ENCODE data around the gene EP300.

DNA sequence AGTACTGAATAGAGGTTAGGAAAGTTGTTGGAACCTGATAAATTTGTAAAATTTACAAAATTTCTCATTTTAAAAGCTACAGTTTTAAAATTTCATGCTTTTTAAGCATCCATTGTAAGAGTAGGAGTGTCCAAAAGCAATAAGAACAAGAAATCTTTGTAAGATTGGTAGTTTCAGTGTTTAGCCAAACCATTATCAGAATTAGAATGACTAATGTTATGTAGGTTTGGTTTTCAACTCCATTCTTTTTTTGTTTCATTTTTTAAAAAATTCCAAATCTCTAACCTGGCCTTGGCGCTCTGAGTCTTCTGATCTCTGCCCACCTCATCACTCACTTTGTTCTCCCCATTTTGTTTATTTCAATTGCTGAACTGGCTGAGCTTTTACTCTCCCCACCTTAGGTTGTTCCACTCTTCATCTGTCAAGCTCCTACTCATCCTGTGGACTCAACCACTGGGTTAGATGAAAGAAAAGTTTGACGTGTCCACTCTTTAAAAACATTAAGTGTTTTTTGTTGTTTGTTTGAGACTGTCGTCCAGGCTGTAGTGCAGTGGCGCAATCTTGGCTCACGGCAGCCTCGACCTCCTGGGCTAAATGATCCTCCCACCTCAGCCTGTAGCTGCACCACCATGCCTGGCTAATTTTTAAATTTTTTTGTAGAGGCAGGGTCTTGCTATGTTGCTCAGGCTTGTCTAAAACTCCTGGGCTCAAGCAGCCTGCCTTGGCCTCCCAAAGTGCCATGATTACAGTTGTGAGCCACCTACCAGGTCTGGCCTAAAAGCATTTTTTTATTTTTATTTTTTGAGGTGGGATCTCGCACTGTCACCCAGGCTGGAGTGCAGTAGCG, 14.0 kb downstream of the EP300 start:
- TF ChIP-seq, protein P1, sequence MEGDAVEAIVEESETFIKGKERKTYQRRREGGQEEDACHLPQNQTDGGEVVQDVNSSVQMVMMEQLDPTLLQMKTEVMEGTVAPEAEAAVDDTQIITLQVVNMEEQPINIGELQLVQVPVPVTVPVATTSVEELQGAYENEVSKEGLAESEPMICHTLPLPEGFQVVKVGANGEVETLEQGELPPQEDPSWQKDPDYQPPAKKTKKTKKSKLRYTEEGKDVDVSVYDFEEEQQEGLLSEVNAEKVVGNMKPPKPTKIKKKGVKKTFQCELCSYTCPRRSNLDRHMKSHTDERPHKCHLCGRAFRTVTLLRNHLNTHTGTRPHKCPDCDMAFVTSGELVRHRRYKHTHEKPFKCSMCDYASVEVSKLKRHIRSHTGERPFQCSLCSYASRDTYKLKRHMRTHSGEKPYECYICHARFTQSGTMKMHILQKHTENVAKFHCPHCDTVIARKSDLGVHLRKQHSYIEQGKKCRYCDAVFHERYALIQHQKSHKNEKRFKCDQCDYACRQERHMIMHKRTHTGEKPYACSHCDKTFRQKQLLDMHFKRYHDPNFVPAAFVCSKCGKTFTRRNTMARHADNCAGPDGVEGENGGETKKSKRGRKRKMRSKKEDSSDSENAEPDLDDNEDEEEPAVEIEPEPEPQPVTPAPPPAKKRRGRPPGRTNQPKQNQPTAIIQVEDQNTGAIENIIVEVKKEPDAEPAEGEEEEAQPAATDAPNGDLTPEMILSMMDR (IDR thresholded peaks at IDR 0.05), result no peak
- no peak for TF ChIP-seq POLR2A (IDR thresholded peaks at IDR 0.05)

Measured in testis (tissue), 2 donors.